Measurements from ENCODE around the gene AIFM3. TPM values are rescaled to one million over a fixed set of nuclear protein-coding genes. Genes with fewer than 3 reads are reported as not detected.

The AIFM3 gene
- total and polyA plus RNA-seq, 2 of the 13 experiments (the other 11 are each of a cell fraction or from before 2014, with no cell fraction given), result 9.0 to 15.3 TPM

GRCh38 chr22:21001601-21002325 lies 34.7 kb downstream of the AIFM3 start, which contains the start of gene THAP7 (continued):
- TF ChIP-seq ZNF292 (CRISPR knock-in tag; IDR thresholded peaks at IDR 0.05; ENCODE audit: borderline replicate concordance, low read depth) (peak; percentile 67), SRSF9 (IDR thresholded peaks at IDR 0.05; ENCODE audit: borderline replicate concordance, insufficient read depth, low read depth, low read length, poor library complexity, severe bottlenecking) (no peak), CEBPB (IDR thresholded peaks at IDR 0.05; ENCODE audit: borderline replicate concordance, low read depth, low read length) (no peak), ZNF784 (CRISPR knock-in tag; IDR thresholded peaks at IDR 0.05; ENCODE audit: borderline replicate concordance) (peak; percentile 60; the same call in 1 of the 2 replicates), MTF2 (CRISPR knock-in tag; IDR thresholded peaks at IDR 0.05; ENCODE audit: borderline replicate concordance) (peak; percentile 82; the same call in 1 of the 2 replicates), MAFF (IDR thresholded peaks at IDR 0.05; ENCODE audit: low read depth, low read length) (no peak), ATAD3A (CRISPR knock-in tag; IDR thresholded peaks at IDR 0.05) (no peak), ZNF580 (CRISPR knock-in tag; IDR thresholded peaks at IDR 0.05; ENCODE audit: borderline replicate concordance, low read depth) (peak; percentile 30; the same call in 1 of the 2 replicates), HINFP (CRISPR knock-in tag; IDR thresholded peaks at IDR 0.05; ENCODE audit: low read depth) (peak; percentile 42; the same call in 1 of the 2 replicates), ZNF430 (CRISPR knock-in tag; IDR thresholded peaks at IDR 0.05) (peak; percentile 69), MED13 (CRISPR knock-in tag; IDR thresholded peaks at IDR 0.05) (no peak; the same call in none of the 2 replicates), ZNF776 (CRISPR knock-in tag; IDR thresholded peaks at IDR 0.05) (peak; percentile 94), ZNF101 (CRISPR knock-in tag; IDR thresholded peaks at IDR 0.05; ENCODE audit: borderline replicate concordance, low read depth) (0 out of 2 replicates have a peak, but pooled peaks have one; percentile 29), TCF7L2 (IDR thresholded peaks at IDR 0.05; ENCODE audit: low read depth, low read length) (no peak), REXO4 (CRISPR knock-in tag; IDR thresholded peaks at IDR 0.05; ENCODE audit: borderline replicate concordance) (no peak), ZNF773 (CRISPR knock-in tag; IDR thresholded peaks at IDR 0.05; ENCODE audit: borderline replicate concordance) (0 out of 2 replicates have a peak, but pooled peaks have one; percentile 13), RBM39 (IDR thresholded peaks at IDR 0.05; ENCODE audit: low read depth, low read length, poor library complexity, severe bottlenecking) (peak; percentile 49), NBN (conservative IDR thresholded peaks at IDR 0.05) (no peak), ZNF878 (CRISPR knock-in tag; IDR thresholded peaks at IDR 0.05) (no peak; the same call in 1 of the 2 replicates)
- TF ChIP-seq, protein P1, sequence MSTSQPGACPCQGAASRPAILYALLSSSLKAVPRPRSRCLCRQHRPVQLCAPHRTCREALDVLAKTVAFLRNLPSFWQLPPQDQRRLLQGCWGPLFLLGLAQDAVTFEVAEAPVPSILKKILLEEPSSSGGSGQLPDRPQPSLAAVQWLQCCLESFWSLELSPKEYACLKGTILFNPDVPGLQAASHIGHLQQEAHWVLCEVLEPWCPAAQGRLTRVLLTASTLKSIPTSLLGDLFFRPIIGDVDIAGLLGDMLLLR (CRISPR knock-in tag; IDR thresholded peaks at IDR 0.05), result peak; percentile 91
- TF ChIP-seq, protein P2, sequence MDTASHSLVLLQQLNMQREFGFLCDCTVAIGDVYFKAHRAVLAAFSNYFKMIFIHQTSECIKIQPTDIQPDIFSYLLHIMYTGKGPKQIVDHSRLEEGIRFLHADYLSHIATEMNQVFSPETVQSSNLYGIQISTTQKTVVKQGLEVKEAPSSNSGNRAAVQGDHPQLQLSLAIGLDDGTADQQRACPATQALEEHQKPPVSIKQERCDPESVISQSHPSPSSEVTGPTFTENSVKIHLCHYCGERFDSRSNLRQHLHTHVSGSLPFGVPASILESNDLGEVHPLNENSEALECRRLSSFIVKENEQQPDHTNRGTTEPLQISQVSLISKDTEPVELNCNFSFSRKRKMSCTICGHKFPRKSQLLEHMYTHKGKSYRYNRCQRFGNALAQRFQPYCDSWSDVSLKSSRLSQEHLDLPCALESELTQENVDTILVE (CRISPR knock-in tag; IDR thresholded peaks at IDR 0.05), result peak; percentile 86
- TF ChIP-seq, protein P3, sequence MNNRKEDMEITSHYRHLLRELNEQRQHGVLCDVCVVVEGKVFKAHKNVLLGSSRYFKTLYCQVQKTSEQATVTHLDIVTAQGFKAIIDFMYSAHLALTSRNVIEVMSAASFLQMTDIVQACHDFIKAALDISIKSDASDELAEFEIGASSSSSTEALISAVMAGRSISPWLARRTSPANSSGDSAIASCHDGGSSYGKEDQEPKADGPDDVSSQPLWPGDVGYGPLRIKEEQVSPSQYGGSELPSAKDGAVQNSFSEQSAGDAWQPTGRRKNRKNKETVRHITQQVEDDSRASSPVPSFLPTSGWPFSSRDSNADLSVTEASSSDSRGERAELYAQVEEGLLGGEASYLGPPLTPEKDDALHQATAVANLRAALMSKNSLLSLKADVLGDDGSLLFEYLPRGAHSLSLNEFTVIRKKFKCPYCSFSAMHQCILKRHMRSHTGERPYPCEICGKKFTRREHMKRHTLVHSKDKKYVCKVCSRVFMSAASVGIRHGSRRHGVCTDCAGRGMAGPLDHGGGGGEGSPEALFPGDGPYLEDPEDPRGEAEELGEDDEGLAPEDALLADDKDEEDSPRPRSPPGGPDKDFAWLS (CRISPR knock-in tag; IDR thresholded peaks at IDR 0.05; ENCODE audit: borderline replicate concordance), result no peak
